Hepatocyte (in vitro differentiated cells): ENCODE measurements around the gene SIM2. TPM values are rescaled to one million over a fixed set of nuclear protein-coding genes. Genes with fewer than 3 reads are reported as not detected.

Source experiments
- DNase-seq: peaks from one replicate; pipeline ENCODE4 v3.0.0-alpha.2; 2016; ENCODE audit warnings: low spot score
- H2AFZ ChIP-seq: fragments of 200-600 bp; sonication (generic); 2 replicates; pipeline ENCODE4 v1.6.0; 2016; ENCODE audit warnings: antibody characterized with exemption, mild to moderate bottlenecking
- H3K27ac ChIP-seq: fragments of 200-600 bp; sonication (generic); 2 replicates; pipeline ENCODE4 v1.5.1; 2016; ENCODE audit warnings: mild to moderate bottlenecking
- H3K27me3 ChIP-seq: fragments of 200-600 bp; sonication (generic); 2 replicates; pipeline ENCODE4 v1.6.1; 2016
- H3K36me3 ChIP-seq: fragments of 200-600 bp; sonication (generic); replicated peaks from 2 replicates; pipeline ENCODE4 v1.5.1; 2016; ENCODE audit warnings: low read depth; ENCODE audit not compliant: insufficient read depth
- H3K4me1 ChIP-seq: fragments of 200-600 bp; sonication (generic); 2 replicates; pipeline ENCODE4 v1.5.1; 2016; ENCODE audit warnings: mild to moderate bottlenecking, moderate library complexity; ENCODE audit not compliant: insufficient read depth
- H3K4me2 ChIP-seq: fragments of 200-600 bp; sonication (generic); 2 replicates; pipeline ENCODE4 v1.6.0; 2016
- H3K4me3 ChIP-seq: fragments of 200-600 bp; sonication (generic); 2 replicates; pipeline ENCODE4 v1.5.1; 2016; ENCODE audit warnings: mild to moderate bottlenecking
- H3K79me2 ChIP-seq: fragments of 200-600 bp; sonication (generic); 2 replicates; pipeline ENCODE4 v1.6.0; 2017; ENCODE audit warnings: mild to moderate bottlenecking
- H3K9me2 ChIP-seq: fragments of 200-600 bp; sonication (generic); replicated peaks from 2 replicates; pipeline ENCODE4 v1.6.0; 2017; ENCODE audit warnings: mild to moderate bottlenecking; ENCODE audit not compliant: insufficient read depth
- H3K9me3 ChIP-seq: fragments of 200-600 bp; sonication (generic); 2 replicates; pipeline ENCODE4 v1.5.1; 2016; ENCODE audit warnings: low read depth, mild to moderate bottlenecking
- H4K20me1 ChIP-seq: fragments of 200-600 bp; sonication (generic); 2 replicates; pipeline ENCODE4 v1.6.0; 2016; ENCODE audit warnings: mild to moderate bottlenecking; ENCODE audit not compliant: insufficient read depth, poor library complexity, severe bottlenecking
- CTCF ChIP-seq: fragments of 200-600 bp; sonication (generic); IDR thresholded peaks from 2 replicates; pipeline ENCODE4 v1.5.1; 2016; ENCODE audit warnings: antibody characterized with exemption, mild to moderate bottlenecking; ENCODE audit not compliant: poor library complexity
- EZH2 ChIP-seq: fragments of 200-600 bp; sonication (generic); IDR thresholded peaks from 2 replicates; pipeline ENCODE4 v1.6.1; 2016; ENCODE audit warnings: antibody characterized with exemption, mild to moderate bottlenecking, borderline replicate concordance
- EZH2phosphoT487 ChIP-seq: fragments of 200-600 bp; sonication (generic); IDR thresholded peaks from one replicate; pipeline ENCODE4 v1.6.1; 2018; ENCODE audit warnings: antibody characterized with exemption, mild to moderate bottlenecking, low read depth, moderate library complexity; ENCODE audit not compliant: unreplicated experiment, severe bottlenecking
- WGBS: methylation state at CpG from one replicate; pipeline ENCODE4 v1.1.6; 2016; ENCODE audit warnings: low lambda C conversion rate; ENCODE audit errors: missing lambda C conversion rate; 5-methylcytosine and 5-hydroxymethylcytosine counted together
- polyA plus RNA-seq: library from polyadenylated mRNA; unstranded; fragments of >200 nt; fragmentation: Nextera tagmentation; extraction: Ambion mirVana; gene quantifications from 2 replicates; pipeline ENCODE4 v1.2.1, GENCODE V29; 2016
- total RNA-seq: library from RNA; depleted of rRNA; stranded (reverse); fragments of >200 nt; gene quantifications from 2 replicates; pipeline ENCODE4 v1.2.3, GENCODE V29; 2014

SIM2 gene
- total and polyA plus RNA-seq, 2 experiments from 2014 or later: 0.20 to 0.35 TPM

DNA sequence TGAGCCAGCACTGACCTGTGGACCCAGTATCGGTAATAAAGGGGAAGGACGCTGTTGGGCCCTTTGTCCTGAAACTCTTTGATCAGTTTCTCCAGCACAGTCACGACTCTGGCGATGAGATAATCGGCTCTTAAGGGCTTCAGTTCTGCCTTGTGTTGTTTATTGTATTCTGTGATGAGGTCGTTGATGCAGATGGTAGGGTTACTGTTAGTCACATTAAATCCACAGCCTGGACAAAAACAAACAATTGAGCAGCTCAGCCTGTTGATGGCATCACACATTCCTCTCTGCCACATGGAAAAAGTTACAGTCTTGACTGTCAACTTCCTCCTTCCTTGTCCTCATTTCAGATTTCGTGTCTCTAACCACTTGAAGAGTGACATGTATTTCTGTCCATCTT, 57.6 kb downstream of the SIM2 start:
- Histone ChIP-seq H3K9me2 (no peaks in the 10 kb centered on the region), H3K4me2 (no peak overlapping the region), H3K36me3 (no peaks in the 10 kb centered on the region), H3K9me3 (no peaks in the 10 kb centered on the region), H3K27me3 (no peaks in the 10 kb centered on the region), H3K79me2 (no peaks in the 10 kb centered on the region), H3K4me3 (no peak overlapping the region), H3K4me1 (no peaks in the 10 kb centered on the region), H4K20me1 (no peaks in the 10 kb centered on the region), H2AFZ (no peak overlapping the region), H3K27ac (peak overlapping the region; percentile 36)
- DNase-seq: no peak
- TF ChIP-seq CTCF (no peak), EZH2phosphoT487 (no peak), EZH2 (no peak)
- WGBS: 68% methylated on average over 7 of the region's 7 CpGs

GRCh38 chr21:36757196-36757595, 58.3 kb downstream of the SIM2 start:
- 72% methylated on average over 6 of the region's 6 CpGs for WGBS
- Histone ChIP-seq H3K27ac (peak overlapping the region; percentile 36), H3K79me2 (no peaks in the 10 kb centered on the region)

GRCh38 chr21:36759348-36760083, 60.6 kb downstream of the SIM2 start:
- Histone ChIP-seq H3K4me3 (no peak overlapping the region), H3K4me2 (no peak overlapping the region), H2AFZ (no peak overlapping the region), H4K20me1 (no peaks in the 10 kb centered on the region), H3K9me3 (no peaks in the 10 kb centered on the region), H3K27me3 (no peaks in the 10 kb centered on the region), H3K27ac (no peak overlapping the region), H3K4me1 (no peaks in the 10 kb centered on the region), H3K9me2 (no peaks in the 10 kb centered on the region), H3K79me2 (no peaks in the 10 kb centered on the region), H3K36me3 (no peaks in the 10 kb centered on the region)
- no peak for TF ChIP-seq CTCF
- TF ChIP-seq EZH2phosphoT487: no peak
- TF ChIP-seq EZH2: no peak
- no peak for DNase-seq
- 77% methylated on average over 12 of the region's 12 CpGs for WGBS

More at GRCh38 chr21:36757196-36757595, 58.3 kb downstream of the SIM2 start:
- Histone ChIP-seq H3K4me1 (no peaks in the 10 kb centered on the region), H3K36me3 (no peaks in the 10 kb centered on the region), H3K4me3 (no peak overlapping the region), H3K27me3 (no peaks in the 10 kb centered on the region), H3K9me2 (no peaks in the 10 kb centered on the region), H3K9me3 (no peaks in the 10 kb centered on the region), H2AFZ (no peak overlapping the region), H4K20me1 (no peaks in the 10 kb centered on the region), H3K4me2 (no peak overlapping the region)
- peak; percentile 23 for DNase-seq
- TF ChIP-seq EZH2 (no peak), CTCF (peak; percentile 14)
